Spinal cord (tissue), 10 donors: ENCODE results near the gene RAPGEF1. TPM values are rescaled to one million over a fixed set of nuclear protein-coding genes. Genes with fewer than 3 reads are reported as not detected.

ENCODE experiments used
- DNase-seq, 6 donors: peaks; one replicate each; pipeline versions ENCODE4 v3.0.0 to v3.0.0-alpha.2; 2013 to 2015; ENCODE audit warnings: low spot score in 6 of 6, low read depth in 4 of 6
- H3K27ac ChIP-seq: one replicate; pipeline ENCODE4 v1.5.1; 2013; ENCODE audit warnings: low read depth, low read length, control low read depth
- H3K27me3 ChIP-seq: one replicate; pipeline ENCODE4 v1.6.1; 2013; ENCODE audit warnings: low read length; ENCODE audit not compliant: control insufficient read depth, insufficient read depth
- H3K36me3 ChIP-seq: one replicate; pipeline ENCODE4 v1.6.1; 2013; ENCODE audit warnings: low read length; ENCODE audit not compliant: control insufficient read depth, insufficient read depth
- H3K4me1 ChIP-seq: one replicate; pipeline ENCODE4 v1.6.1; 2013; ENCODE audit warnings: low read length; ENCODE audit not compliant: control insufficient read depth, insufficient read depth
- H3K4me3 ChIP-seq: one replicate; pipeline ENCODE4 v1.5.1; 2013; ENCODE audit warnings: low read depth, low read length, control low read depth
- H3K9me3 ChIP-seq: one replicate; pipeline ENCODE4 v1.6.1; 2013; ENCODE audit warnings: low read length; ENCODE audit not compliant: control insufficient read depth, insufficient read depth
- WGBS: methylation state at CpG from one replicate; pipeline ENCODE4 v1.1.5; 2013; ENCODE audit warnings: missing lambda C conversion rate; ENCODE audit not compliant: insufficient coverage; 5-methylcytosine and 5-hydroxymethylcytosine counted together
- polyA plus RNA-seq, 2 donors: library from polyadenylated mRNA; unstranded; fragments of 120-200 nt; gene quantifications; one replicate each; pipeline ENCODE4 v1.2.1, GENCODE V29; 2013; ENCODE audit not compliant: insufficient read length in 2 of 2
- total RNA-seq, 2 donors: library from RNA; depleted of rRNA in 1 of 2; stranded (reverse); fragments of 120-200 nt in 1 of 2; fragments of >200 nt in 1 of 2; gene quantifications; one replicate each; pipeline versions ENCODE4 v1.2.3 to v1.2.4, GENCODE V29; 2013 to 2014
- donor health status: healthy.

Gene RAPGEF1
- total and polyA plus RNA-seq, 4 donors, result 39.7 to 175 (median 89.2) TPM

GRCh38 chr9:131773911-131774379 is 34.1 kb upstream of the RAPGEF1 start:
- Histone ChIP-seq H3K27ac (no peak overlapping the region), H3K36me3 (no peaks in the 10 kb centered on the region), H3K4me1 (peaks cover 3% of the 10 kb centered on the region), H3K27me3 (peaks cover 7% of the 10 kb centered on the region), H3K9me3 (no peaks in the 10 kb centered on the region), H3K4me3 (no peak overlapping the region)
- 34% methylated on average over 6 of the region's 6 CpGs for WGBS
- peak in 5 of 6 donors; percentile 10 to 81 (median 49) for DNase-seq

- WGBS, result 75% methylated on average over 3 of the region's 3 CpGs
- no peaks in the 10 kb centered on the region for H3K9me3 ChIP-seq
- H3K27ac ChIP-seq, result no peak overlapping the region
- H3K4me3 ChIP-seq, result no peak overlapping the region
- no peaks in the 10 kb centered on the region for H3K36me3 ChIP-seq
- peaks cover 4% of the 10 kb centered on the region for H3K27me3 ChIP-seq
- DNase-seq, result no peak
- peaks cover 3% of the 10 kb centered on the region for H3K4me1 ChIP-seq
Measured at GRCh38 chr9:131772940-131773339, 33.1 kb upstream of the RAPGEF1 start.

- 78% methylated on average over 3 of the region's 3 CpGs for WGBS
- Histone ChIP-seq H3K4me3 (no peak overlapping the region), H3K9me3 (no peaks in the 10 kb centered on the region), H3K27ac (no peak overlapping the region), H3K27me3 (peaks cover 4% of the 10 kb centered on the region), H3K4me1 (peaks cover 3% of the 10 kb centered on the region), H3K36me3 (no peaks in the 10 kb centered on the region)
- DNase-seq, result no peak
Measured at GRCh38 chr9:131771646-131772045, 31.8 kb upstream of the RAPGEF1 start.

GRCh38 chr9:131769361-131769760 is 29.5 kb upstream of the RAPGEF1 start:
- H3K4me1 ChIP-seq, result peaks cover under 1% of the 10 kb centered on the region
- DNase-seq, result no peak
- WGBS, result no CpG with 5 or more reads among the region's 3 CpGs
- no peaks in the 10 kb centered on the region for H3K9me3 ChIP-seq
- no peak overlapping the region for H3K4me3 ChIP-seq
- H3K27ac ChIP-seq, result no peak overlapping the region
- H3K36me3 ChIP-seq, result no peaks in the 10 kb centered on the region
- peaks cover 4% of the 10 kb centered on the region for H3K27me3 ChIP-seq

- WGBS, result 89% methylated on average over 1 of the region's 2 CpGs
- peaks cover 8% of the 10 kb centered on the region for H3K4me1 ChIP-seq
- no peaks in the 10 kb centered on the region for H3K36me3 ChIP-seq
- DNase-seq, result no peak
- H3K4me3 ChIP-seq, result no peak overlapping the region
- H3K27ac ChIP-seq, result no peak overlapping the region
- H3K27me3 ChIP-seq, result no peaks in the 10 kb centered on the region
- H3K9me3 ChIP-seq, result no peaks in the 10 kb centered on the region
Measured at GRCh38 chr9:131764568-131764967, 24.7 kb upstream of the RAPGEF1 start.

- 4% methylated on average over 35 of the region's 38 CpGs for WGBS
- H3K27ac ChIP-seq, result no peak overlapping the region
- H3K9me3 ChIP-seq, result no peaks in the 10 kb centered on the region
- peak in 4 of 6 donors; percentile 48 to 87 (median 68) for DNase-seq
- no peaks in the 10 kb centered on the region for H3K36me3 ChIP-seq
- H3K4me1 ChIP-seq, result peaks cover 8% of the 10 kb centered on the region
- peaks cover 2% of the 10 kb centered on the region for H3K27me3 ChIP-seq
- no peak overlapping the region for H3K4me3 ChIP-seq
Measured at GRCh38 chr9:131762356-131762932, 22.6 kb upstream of the RAPGEF1 start.

GRCh38 chr9:131759017-131759647 is 19.3 kb upstream of the RAPGEF1 start:
- H3K9me3 ChIP-seq, result no peaks in the 10 kb centered on the region
- no peak overlapping the region for H3K4me3 ChIP-seq
- H3K27ac ChIP-seq, result no peak overlapping the region
- H3K36me3 ChIP-seq, result no peaks in the 10 kb centered on the region
- 55% methylated on average over 2 of the region's 4 CpGs for WGBS
- DNase-seq, result no peak
- peaks cover 13% of the 10 kb centered on the region for H3K4me1 ChIP-seq
- H3K27me3 ChIP-seq, result peaks cover 2% of the 10 kb centered on the region

- H3K9me3 ChIP-seq, result no peaks in the 10 kb centered on the region
- peaks cover 2% of the 10 kb centered on the region for H3K27me3 ChIP-seq
- no peak for DNase-seq
- no peaks in the 10 kb centered on the region for H3K36me3 ChIP-seq
- H3K4me1 ChIP-seq, result peaks cover 10% of the 10 kb centered on the region
- 86% methylated on average over 2 of the region's 4 CpGs for WGBS
- no peak overlapping the region for H3K4me3 ChIP-seq
- no peak overlapping the region for H3K27ac ChIP-seq
Measured at GRCh38 chr9:131757549-131757948, 17.7 kb upstream of the RAPGEF1 start.

- Histone ChIP-seq H3K4me3 (no peak overlapping the region), H3K4me1 (peaks cover 5% of the 10 kb centered on the region), H3K36me3 (no peaks in the 10 kb centered on the region), H3K27me3 (peaks cover 2% of the 10 kb centered on the region), H3K9me3 (no peaks in the 10 kb centered on the region), H3K27ac (no peak overlapping the region)
- DNase-seq, result peak; percentile 60 to 94 (median 74)
- 62% methylated on average over 3 of the region's 13 CpGs for WGBS
Measured at GRCh38 chr9:131755541-131756198, 15.8 kb upstream of the RAPGEF1 start.
